HG02623 (cell line): ENCODE measurements around the gene BAG3.

Experiments used
- ATAC-seq: cut with Tn5 transposase; IDR thresholded peaks from one replicate; pipeline ENCODE4 v1.9.1; 2021; ENCODE audit warnings: moderate library complexity; ENCODE audit not compliant: unreplicated experiment

BAG3 gene

DNA sequence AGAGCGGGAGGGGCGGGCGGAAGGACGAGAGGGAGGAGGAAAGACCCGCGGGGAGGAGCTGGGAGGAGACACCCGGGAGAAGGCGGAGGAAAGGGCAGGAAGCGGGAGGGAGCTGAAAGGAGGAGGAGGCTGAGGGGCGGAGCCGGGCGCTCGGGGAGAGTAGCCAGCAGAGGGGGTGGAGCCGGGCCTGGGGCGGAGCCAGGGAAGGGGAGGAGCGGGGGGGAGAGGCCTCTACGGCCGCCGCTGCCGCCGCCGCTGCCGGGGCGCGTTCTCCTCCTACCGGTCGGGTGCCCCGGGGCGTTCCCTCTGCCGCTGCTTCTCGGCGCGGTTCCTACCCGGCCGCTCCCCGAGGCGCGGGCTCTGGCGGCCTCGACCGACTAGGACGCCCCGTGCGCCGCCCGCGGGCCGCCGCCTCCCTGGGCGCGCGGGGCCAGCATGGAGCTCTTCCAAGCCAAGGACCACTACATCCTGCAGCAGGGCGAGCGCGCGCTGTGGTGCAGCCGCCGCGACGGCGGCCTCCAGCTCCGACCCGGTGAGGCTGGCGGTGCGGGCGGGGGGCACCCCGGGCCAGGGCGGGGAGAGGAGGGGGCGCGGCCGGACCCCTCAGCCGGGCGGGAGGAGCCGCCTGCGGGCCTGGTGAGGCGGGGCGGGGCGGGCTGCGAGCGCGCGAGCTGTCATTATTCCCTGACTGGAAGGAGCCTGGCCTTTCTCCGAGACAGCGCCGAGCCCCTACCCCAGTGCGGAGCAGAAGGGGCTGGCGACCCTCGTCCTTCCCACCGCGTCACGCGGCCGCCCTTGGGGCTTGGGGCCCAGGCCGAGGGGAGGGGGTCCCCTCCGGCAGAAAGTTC is 74.9 kb downstream of the BAG3 start, which contains the start of gene INPP5F:
TSS of gene INPP5F (plus strand) at position 223 of the 848 bp plus-strand sequence. CDS start at position 436, 213 bp downstream.
- ATAC-seq, result peak; percentile 86

DNA sequence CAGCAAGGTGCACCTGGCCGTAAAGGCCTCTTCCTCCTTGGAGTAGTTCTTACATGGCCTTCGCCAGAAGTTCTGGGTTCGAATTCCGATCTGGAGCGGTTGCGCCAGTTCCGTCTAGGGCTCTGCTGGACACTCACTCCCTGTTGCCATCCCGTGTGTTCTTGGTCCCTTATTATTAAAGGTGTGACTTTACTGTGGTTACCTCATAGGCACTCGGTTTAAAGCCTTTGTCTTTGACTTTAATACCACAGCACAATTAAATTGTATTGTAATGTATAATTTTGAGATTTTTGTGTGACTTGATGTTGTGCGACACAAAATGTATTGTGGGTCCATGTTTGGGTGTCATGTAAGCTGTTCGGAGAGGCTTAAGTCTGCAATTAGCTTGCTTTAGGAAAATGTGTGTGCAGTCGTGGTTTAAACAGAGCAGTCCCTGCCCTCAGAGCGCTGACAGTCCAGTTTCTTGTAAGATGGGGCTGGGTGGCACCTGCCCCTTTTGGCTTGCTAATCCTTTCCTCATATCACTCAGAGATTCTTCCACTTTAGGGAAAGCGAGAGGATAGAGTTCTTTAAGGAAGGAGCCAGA is 75.6 kb downstream of the BAG3 start:
- no peak for ATAC-seq
